Caco-2 (cell line): ENCODE results near the gene SNCG. TPM values are rescaled to one million over a fixed set of nuclear protein-coding genes. Genes with fewer than 3 reads are reported as not detected.
"Not testable (repeated sequence)": the region's sequence is repeated elsewhere in the genome, so short reads cannot be mapped to it uniquely, and the experiment has no call there.

Experiments used
- BruUV-seq: library from RNA; stranded (reverse); fragments of 400-500 nt; replicated peaks from 2 replicates; lab custom pipeline; 2021; lab: Mats Ljungman, UMichigan
- CTCF ChIA-PET: fragments of 300-600 bp; sonication (Branson Sonifier 250); formaldehyde crosslinking; loops from one replicate; lab custom pipeline; 2022; ENCODE audit warnings: antibody characterized with exemption; lab: Charles Lee
- POLR2A ChIA-PET: fragments of 300-600 bp; sonication (Branson Sonifier 250); formaldehyde crosslinking; loops from one replicate; lab custom pipeline; 2022; ENCODE audit warnings: antibody characterized with exemption; lab: Charles Lee
- DNase-seq, 2 experiments: peaks; one replicate each; pipeline versions ENCODE4 v3.0.0 to v3.0.0-alpha.2; 2020 to 2022
- H3K27me3 ChIP-seq: replicated peaks from 2 replicates; pipeline ENCODE4 v1.6.0; 2011; ENCODE audit warnings: low read length; ENCODE audit not compliant: control insufficient read depth, insufficient read depth
- H3K36me3 ChIP-seq: 2 replicates; pipeline ENCODE4 v1.5.1; 2011; ENCODE audit warnings: low read length; ENCODE audit not compliant: control insufficient read depth, insufficient read depth
- H3K4me1 ChIP-seq: fragments of 250-450 bp; sonication (Bioruptor Pico); 2 replicates; pipeline ENCODE4 v1.5.1; 2020; ENCODE audit warnings: mild to moderate bottlenecking
- H3K4me3 ChIP-seq: 2 replicates; pipeline ENCODE4 v1.5.1; 2011; ENCODE audit warnings: low read depth, mild to moderate bottlenecking, control low read depth, low read length
- H3K9me3 ChIP-seq: fragments of 250-450 bp; sonication (Bioruptor Pico); 2 replicates; pipeline ENCODE4 v1.5.1; 2020; ENCODE audit warnings: mild to moderate bottlenecking, moderate library complexity
- H3K27ac Mint-ChIP-seq: one replicate; pipeline ENCODE4 v1.8.0; 2022; ENCODE audit warnings: mixed read lengths; ENCODE audit not compliant: unreplicated experiment
- H3K27me3 Mint-ChIP-seq: one replicate; pipeline ENCODE4 v1.8.0; 2022; ENCODE audit warnings: mixed read lengths; ENCODE audit not compliant: insufficient read depth, unreplicated experiment
- H3K36me3 Mint-ChIP-seq: one replicate; pipeline ENCODE4 v1.8.0; 2022; ENCODE audit warnings: mild to moderate bottlenecking, mixed read lengths; ENCODE audit not compliant: insufficient read depth, unreplicated experiment
- H3K4me1 Mint-ChIP-seq: one replicate; pipeline ENCODE4 v1.8.0; 2022; ENCODE audit warnings: low read depth, mixed read lengths; ENCODE audit not compliant: unreplicated experiment
- H3K4me3 Mint-ChIP-seq: one replicate; pipeline ENCODE4 v1.8.0; 2022; ENCODE audit warnings: mild to moderate bottlenecking, moderate library complexity, mixed read lengths; ENCODE audit not compliant: unreplicated experiment
- H3K9me3 Mint-ChIP-seq: one replicate; pipeline ENCODE4 v1.8.0; 2022; ENCODE audit warnings: mixed read lengths; ENCODE audit not compliant: unreplicated experiment
- intact Hi-C: fragments of 100-400 bp; cut with micrococcal nuclease; formaldehyde crosslinking; loops from one replicate; pipeline ENCODE4 v1.10.0; 2022; ENCODE audit not compliant: unreplicated experiment
- total RNA-seq: library from RNA; stranded (reverse); gene quantifications from 2 replicates; pipeline ENCODE4 v1.2.3, GENCODE V29; 2022
- TF ChIP-seq, protein P1 (sequence below), 2 experiments: fragments of 200-600 bp in 1 of 2; IDR thresholded peaks; 1 replicate in 1 of 2; 2 replicates in 1 of 2; pipeline versions ENCODE4 v1.5.1 to v1.8.0; 2011 to 2022; ENCODE audit warnings: antibody characterized with exemption in 1 of 2, control low read depth in 1 of 2, inconsistent platforms in 1 of 2, low read depth in 1 of 2, low read length in 1 of 2, mild to moderate bottlenecking in 1 of 2, moderate library complexity in 1 of 2; ENCODE audit not compliant: insufficient read depth in 1 of 2, severe bottlenecking in 1 of 2, unreplicated experiment in 1 of 2

The SNCG gene
- total RNA-seq, 1 experiment from 2014 or later = 0.45 TPM

DNA sequence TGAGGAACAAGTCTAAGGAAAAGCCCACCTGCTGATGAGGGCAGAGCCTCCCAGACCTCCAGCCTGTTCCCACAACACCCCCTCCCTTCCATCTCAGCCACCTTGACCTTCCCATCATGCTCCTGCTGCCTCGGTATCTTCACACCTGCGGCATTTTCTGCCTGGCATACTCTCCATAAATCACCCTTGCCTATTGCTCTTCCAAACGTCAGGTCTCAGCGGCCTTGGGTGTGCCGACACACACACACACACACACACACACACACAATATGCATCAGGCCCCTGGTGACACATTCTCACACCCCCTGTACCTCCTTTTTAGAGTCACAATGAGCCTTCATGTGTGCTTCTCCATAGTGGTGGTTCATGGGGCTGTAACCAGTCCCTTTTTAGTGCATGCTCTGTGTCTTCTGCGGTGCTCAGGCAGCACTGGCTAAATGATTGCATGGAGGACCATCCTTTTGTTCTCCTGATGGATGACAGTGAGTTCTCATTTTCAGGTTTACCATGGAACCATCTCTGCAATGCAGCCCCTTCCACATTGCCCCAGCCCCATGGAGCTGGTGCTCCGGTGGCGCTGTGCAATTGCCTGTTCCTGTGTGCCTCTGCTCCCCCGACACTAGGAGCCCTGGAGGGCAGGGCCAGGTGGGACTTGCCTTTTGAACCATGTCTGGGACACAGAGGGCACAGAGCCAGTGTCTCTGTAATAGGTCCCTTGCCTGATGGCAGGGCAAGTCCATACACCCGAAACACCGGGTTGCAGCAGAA is 14.4 kb downstream of the SNCG start:
- Histone ChIP-seq H3K36me3 (no peaks in the 10 kb centered on the region), H3K4me3 (no peak overlapping the region), H3K9me3 (no peaks in the 10 kb centered on the region), H3K4me1 (peaks cover 46% of the 10 kb centered on the region), H3K27me3 (no peaks in the 10 kb centered on the region)
- Mint-ChIP-seq H3K9me3 (no peaks in the 10 kb centered on the region), H3K36me3 (peaks cover 34% of the 10 kb centered on the region), H3K4me3 (peak overlapping the region; percentile 96), H3K27me3 (no peaks in the 10 kb centered on the region), H3K27ac (peak overlapping the region; percentile 83), H3K4me1 (peaks cover 36% of the 10 kb centered on the region)
- BruUV-seq = no TSS peak
- DNase-seq = no peak
- intact Hi-C loops = loop anchor here (5.0 kb wide), 2 partner anchors 55 to 230 kb away; no protein-coding TSS in a partner anchor
- CTCF ChIA-PET = no interaction called here
- POLR2A ChIA-PET = no interaction called here
- TF ChIP-seq, protein P1, sequence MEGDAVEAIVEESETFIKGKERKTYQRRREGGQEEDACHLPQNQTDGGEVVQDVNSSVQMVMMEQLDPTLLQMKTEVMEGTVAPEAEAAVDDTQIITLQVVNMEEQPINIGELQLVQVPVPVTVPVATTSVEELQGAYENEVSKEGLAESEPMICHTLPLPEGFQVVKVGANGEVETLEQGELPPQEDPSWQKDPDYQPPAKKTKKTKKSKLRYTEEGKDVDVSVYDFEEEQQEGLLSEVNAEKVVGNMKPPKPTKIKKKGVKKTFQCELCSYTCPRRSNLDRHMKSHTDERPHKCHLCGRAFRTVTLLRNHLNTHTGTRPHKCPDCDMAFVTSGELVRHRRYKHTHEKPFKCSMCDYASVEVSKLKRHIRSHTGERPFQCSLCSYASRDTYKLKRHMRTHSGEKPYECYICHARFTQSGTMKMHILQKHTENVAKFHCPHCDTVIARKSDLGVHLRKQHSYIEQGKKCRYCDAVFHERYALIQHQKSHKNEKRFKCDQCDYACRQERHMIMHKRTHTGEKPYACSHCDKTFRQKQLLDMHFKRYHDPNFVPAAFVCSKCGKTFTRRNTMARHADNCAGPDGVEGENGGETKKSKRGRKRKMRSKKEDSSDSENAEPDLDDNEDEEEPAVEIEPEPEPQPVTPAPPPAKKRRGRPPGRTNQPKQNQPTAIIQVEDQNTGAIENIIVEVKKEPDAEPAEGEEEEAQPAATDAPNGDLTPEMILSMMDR (IDR thresholded peaks at IDR 0.05; ENCODE audit: insufficient read depth in 1 of 2, low read depth in 1 of 2, low read length in 1 of 2, severe bottlenecking in 1 of 2, unreplicated experiment in 1 of 2) = no peak

- peaks cover 45% of the 10 kb centered on the region for H3K4me1 ChIP-seq
Measured at GRCh38 chr10:86974484-86974883, 16.1 kb downstream of the SNCG start.

DNA sequence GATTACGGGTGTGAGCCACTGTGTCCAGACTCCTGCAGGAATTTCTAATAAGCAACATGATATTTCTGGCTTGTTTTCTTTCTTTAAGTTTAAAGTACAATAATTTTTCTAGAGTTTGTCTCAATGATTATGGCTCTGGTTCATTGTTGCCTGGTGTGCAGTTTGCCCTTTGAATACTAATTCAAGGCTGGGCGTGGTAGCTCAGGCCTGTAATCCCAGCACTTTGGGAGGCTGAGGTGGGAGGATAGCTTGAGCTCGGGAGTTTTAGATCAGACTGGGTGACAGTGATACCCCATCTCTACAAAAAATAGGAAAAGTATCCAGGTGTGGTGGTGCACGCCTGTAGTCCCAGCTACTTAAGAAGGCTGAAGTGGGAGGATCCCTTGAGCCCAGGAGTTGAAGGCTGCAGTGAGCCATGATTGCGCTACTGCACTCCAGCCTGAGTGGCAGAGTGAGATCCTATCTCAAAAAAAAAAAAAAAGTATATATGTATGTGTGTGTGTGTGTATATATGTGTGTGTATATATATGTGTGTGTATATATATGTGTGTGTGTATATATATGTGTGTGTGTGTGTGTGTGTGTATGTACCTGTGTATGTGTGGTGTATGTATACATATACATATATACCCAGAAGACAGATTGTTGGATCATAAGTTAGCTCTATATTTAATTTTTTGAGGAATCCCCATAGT is 18.1 kb downstream of the SNCG start:
- Mint-ChIP-seq H3K4me3 (no peak overlapping the region), H3K9me3 (no peaks in the 10 kb centered on the region), H3K4me1 (peaks cover 50% of the 10 kb centered on the region), H3K36me3 (peaks cover 20% of the 10 kb centered on the region), H3K27ac (no peak overlapping the region), H3K27me3 (no peaks in the 10 kb centered on the region)
- ChIA-PET CTCF (no interaction called here), POLR2A (no interaction called here)
- TF ChIP-seq, protein P1 (IDR thresholded peaks at IDR 0.05; ENCODE audit: insufficient read depth in 1 of 2, low read depth in 1 of 2, low read length in 1 of 2, severe bottlenecking in 1 of 2, unreplicated experiment in 1 of 2) = no peak
- BruUV-seq = no TSS peak
- no peak for DNase-seq
- Histone ChIP-seq H3K4me3 (no peak overlapping the region), H3K9me3 (no peaks in the 10 kb centered on the region), H3K4me1 (peaks cover 36% of the 10 kb centered on the region), H3K36me3 (no peaks in the 10 kb centered on the region), H3K27me3 (no peaks in the 10 kb centered on the region)
- intact Hi-C loops = no loop called here

More at GRCh38 chr10:86974484-86974883, 16.1 kb downstream of the SNCG start:
- H3K9me3 Mint-ChIP-seq = no peaks in the 10 kb centered on the region
- peak overlapping the region; percentile 83 for H3K27ac Mint-ChIP-seq
- peak overlapping the region; percentile 67 for H3K4me3 Mint-ChIP-seq
- Histone ChIP-seq H3K36me3 (no peaks in the 10 kb centered on the region), H3K4me3 (no peak overlapping the region), H3K9me3 (no peaks in the 10 kb centered on the region), H3K27me3 (no peaks in the 10 kb centered on the region)
- ChIA-PET CTCF (interaction anchor here (0.6 kb wide), 1 partner anchor 232 kb away, joined by 3 read pairs; no protein-coding TSS in a partner anchor), POLR2A (no interaction called here)
- peaks cover 34% of the 10 kb centered on the region for H3K36me3 Mint-ChIP-seq
- peak; percentile 51 to 62 for DNase-seq
- H3K4me1 Mint-ChIP-seq = peaks cover 45% of the 10 kb centered on the region
- H3K27me3 Mint-ChIP-seq = no peaks in the 10 kb centered on the region
- no TSS peak for BruUV-seq
- TF ChIP-seq, protein P1 (IDR thresholded peaks at IDR 0.05; ENCODE audit: insufficient read depth in 1 of 2, low read depth in 1 of 2, low read length in 1 of 2, severe bottlenecking in 1 of 2, unreplicated experiment in 1 of 2) = no peak
- intact Hi-C loops = loop anchor here (5.0 kb wide), 2 partner anchors 53 to 228 kb away; no protein-coding TSS in a partner anchor

GRCh38 chr10:86978457-86978856 is 20.1 kb downstream of the SNCG start:
- H3K27me3 Mint-ChIP-seq, POLR2A ChIA-PET, BruUV-seq, H3K27me3 ChIP-seq, H3K36me3 Mint-ChIP-seq, H3K9me3 ChIP-seq, intact Hi-C loops, H3K27ac Mint-ChIP-seq, H3K4me3 ChIP-seq, H3K9me3 Mint-ChIP-seq, H3K4me3 Mint-ChIP-seq, DNase-seq, CTCF ChIA-PET, H3K36me3 ChIP-seq: not testable (repeated sequence)
- H3K4me1 Mint-ChIP-seq = peaks cover 31% of the 10 kb centered on the region
- H3K4me1 ChIP-seq = peaks cover 21% of the 10 kb centered on the region
